ENCODE data around the gene LRRC14B.
A peak's percentile ranks its signal among the peaks of the same experiment; 100 is the strongest.
"Not testable (repeated sequence)": the region's sequence is repeated elsewhere in the genome, so short reads cannot be mapped to it uniquely, and the experiment has no call there.

The LRRC14B gene

DNA sequence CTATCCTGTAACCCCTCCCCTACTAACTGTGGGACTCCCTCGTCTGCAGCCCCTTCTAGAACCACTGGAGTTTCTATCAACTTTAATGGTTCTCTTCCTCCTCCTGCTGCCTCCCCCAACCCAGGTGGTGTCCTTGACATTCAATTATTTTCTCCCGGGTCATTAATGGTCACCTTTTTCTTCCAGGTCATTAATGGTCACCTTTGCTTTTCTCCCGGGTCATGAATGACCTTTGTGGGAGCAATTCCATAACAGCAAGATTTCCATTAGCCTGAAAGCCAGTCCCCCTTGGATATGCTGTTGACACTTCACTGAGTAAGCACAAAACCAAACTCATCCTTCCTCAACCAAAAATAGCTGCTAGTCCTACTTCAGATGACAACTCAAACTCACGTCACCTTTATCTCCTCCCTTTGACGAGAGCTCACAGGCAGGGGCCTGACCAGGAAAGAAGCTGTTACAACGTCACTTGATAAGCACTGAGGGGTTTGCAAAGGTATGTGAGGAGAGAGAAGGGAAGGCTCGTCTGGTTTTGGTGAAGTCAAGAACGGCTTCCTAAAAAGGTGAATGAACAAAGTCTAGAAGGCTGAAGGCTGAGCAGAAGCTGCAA is 15.7 kb downstream of the LRRC14B start:
- DNase-seq (ENCODE audit: low read depth, low spot score), result no peak

GRCh38 chr5:207599-207998 is 16.3 kb downstream of the LRRC14B start:
- no peak for DNase-seq (ENCODE audit: low read depth, low spot score)

DNA sequence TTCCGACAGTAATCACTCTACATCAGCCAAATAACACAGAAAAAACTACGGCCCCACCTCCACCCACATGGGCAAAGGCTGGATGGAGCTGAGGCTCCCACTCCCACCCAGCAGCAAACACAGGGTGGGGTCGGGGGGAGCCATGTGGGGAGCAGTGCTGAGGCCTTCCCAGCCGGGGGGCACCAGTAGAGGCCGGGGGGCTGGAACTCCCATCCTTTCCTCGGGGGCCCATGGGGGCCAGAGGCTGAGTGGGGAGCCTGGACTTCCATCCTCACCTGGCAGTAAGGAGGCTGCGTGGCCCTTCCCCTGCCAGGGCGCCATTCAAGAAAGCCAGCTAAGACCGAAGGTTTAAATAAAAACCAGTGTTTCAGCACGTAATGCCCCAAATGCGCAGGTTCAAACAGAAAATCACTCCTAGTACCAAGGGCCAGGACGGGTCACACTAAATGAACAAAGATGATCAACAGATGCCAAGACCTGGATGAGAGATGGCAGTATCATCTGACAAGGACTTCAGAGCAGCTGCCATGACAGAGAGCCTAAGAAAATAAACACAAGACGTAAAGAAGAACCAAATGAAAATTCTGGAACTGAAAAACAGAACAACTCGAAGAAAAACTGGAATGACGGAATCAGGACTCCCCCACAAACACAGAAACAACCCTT is 17.3 kb downstream of the LRRC14B start:
- DNase-seq (ENCODE audit: low read depth, low spot score), result no peak

DNA sequence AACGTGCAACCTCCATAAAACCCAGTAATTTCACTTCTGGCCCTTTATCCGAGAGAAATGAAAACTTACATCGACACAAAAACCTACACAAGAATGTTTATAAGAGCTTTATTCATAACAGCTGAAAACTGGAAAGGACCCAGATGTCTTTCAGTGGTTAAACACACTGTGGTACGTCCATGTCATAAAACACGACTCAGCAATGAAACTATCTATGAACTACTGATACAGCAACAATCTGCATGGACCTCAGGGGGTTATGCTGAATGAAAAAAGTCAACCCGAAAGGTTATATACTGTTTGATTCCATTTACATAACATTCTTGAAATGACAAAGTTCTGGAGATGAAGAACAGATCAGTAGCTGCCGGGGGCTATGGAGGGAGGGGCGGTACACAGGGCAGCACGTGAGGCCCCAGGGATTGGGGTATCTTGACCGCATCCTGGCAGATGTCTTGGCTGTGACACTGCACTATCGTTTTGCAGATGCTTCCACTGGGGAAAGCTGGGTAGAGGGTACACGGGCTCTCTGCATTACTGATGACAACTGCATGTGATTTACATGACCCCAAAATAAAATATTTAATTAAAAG is 22.6 kb downstream of the LRRC14B start:
- no peak for DNase-seq (ENCODE audit: low read depth, low spot score)

DNA sequence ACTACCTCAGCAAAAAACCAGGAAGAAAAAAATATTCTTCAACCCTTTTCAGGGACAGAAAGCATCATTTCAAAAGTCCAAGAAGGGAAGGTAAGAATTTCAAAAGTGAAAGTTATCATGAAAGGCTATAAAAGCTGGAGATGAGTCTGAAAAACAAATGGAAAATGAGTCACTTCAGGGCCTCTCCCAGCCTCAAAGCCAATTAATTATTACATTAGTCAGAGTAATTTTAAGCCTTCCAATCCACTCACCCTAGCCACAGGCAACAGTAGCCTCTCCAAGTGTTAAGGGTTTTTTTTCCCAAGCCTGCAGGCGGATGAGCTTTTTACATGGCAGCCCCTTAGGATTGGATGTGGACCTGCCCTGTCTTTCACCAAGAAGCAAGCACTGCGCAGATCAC is 24.0 kb downstream of the LRRC14B start:
- DNase-seq (ENCODE audit: low read depth, low spot score), result not testable (repeated sequence)

- not testable (repeated sequence) for DNase-seq (ENCODE audit: low read depth, low spot score)
These were observed 24.8 kb downstream of the LRRC14B start for GRCh38 chr5:216076-216475.

DNA sequence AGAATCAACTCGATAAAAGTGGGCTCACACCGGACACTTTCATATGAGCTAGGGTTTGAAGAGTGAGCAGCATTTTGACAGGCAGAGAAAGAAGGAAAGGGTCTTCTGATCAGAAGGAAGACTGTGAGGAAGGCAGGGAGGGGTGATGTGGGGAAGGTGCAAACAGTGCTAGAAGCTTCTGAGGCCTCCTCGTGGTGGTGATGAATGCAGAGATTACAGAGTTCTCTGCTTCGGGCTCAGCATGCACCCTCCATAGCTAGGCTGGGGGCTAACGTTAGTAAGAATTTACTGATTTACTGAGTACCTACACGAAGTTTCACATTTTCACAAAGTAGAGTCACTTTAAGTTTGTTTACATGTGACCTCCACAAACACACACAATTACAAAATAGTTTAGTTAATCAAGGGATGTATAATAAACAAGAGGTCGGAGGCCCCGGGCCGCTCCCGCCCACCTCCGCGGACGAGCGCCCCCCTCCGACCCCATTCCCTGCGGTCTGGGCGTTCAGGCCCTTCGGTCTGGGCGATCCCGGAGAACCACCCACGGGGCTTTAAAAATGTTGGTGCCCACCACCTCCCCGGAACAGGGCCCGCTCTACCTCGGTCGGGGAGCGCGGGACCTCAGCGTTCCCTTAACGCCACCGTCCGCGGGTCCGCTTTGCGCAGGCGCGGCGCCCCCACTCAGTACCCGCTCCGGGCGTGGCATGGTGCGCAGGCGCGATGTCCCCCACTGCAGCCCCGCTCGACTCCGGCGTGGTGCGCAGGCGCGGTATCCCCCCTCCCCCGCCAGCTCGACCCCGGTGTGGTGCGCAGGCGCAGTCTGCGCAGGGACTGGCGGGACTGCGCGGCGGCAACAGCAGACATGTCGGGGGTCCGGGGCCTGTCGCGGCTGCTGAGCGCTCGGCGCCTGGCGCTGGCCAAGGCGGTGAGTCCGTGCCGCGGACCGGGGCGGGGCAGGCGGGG is 26.5 kb downstream of the LRRC14B start, which contains the start of the genes CCDC127 and SDHA:
Gene CCDC127 (minus strand): TSS at position 660 of the 963 bp plus-strand sequence. CDS start 1,304 bp downstream, outside the sequence.
Gene SDHA (plus strand): TSS at position 827 of the 963 bp plus-strand sequence. CDS start 36 bp downstream, at position 863.
- peak; percentile 94 for DNase-seq (ENCODE audit: low read depth, low spot score)

GRCh38 chr5:218457-219291 is 27.4 kb downstream of the LRRC14B start:
- DNase-seq (ENCODE audit: low read depth, low spot score), result peak; percentile 53

- DNase-seq (ENCODE audit: low read depth, low spot score), result peak; percentile 51
These were observed 28.2 kb downstream of the LRRC14B start for GRCh38 chr5:219460-219863.

DNA sequence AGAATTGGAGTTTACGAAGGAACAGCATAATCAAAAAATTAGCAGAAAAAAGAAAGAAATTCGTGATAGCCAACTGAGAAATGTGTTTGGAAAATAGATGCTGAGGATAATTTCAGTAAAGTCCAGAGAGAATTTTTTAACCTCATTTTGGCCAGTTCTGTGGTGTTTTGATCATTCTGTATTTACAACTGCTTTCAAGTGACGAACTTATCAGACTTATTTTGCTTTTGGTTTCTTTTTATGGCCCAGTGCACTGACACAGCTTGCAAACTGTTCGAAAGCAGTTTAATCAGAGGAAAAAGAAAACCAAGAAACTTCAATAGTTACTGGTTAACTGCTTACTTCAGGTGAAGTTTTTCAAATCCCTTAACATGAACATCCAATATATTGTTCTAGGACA is 28.7 kb downstream of the LRRC14B start:
- DNase-seq (ENCODE audit: low read depth, low spot score), result no peak

DNA sequence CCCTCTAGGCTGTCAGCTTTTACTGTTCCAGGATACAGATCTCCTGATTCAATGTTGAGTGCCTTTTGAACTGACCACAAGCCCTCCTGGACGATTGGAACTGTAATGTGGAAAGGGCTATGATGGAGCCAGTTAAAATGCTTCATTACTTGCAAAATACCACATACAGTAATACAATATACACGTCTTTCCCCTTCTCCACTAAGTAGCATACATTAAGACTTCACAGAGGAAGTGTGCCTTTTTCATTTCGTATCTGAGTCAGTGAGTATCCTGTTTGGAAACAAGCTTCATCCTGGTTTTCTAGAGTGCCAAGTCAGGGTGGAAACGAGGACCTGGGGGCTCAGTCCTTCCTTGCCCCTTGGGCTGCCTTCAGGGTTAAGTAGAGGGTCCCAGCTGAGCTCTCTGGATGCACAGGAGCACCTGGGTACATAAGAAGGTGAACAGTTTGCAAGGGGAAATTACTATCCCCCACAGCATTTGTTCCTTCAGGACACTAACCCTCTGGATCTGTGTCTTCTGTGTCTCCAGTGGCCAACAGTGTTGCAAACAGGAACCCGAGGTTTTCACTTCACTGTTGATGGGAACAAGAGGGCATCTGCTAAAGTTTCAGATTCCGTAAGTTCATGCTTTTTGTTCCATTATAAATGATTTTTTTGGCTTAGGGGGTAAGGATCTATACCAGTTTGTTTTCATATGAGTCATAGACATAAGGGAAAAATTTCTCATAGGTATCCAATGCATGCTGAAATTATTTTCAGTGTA is 31.8 kb downstream of the LRRC14B start:
- DNase-seq (ENCODE audit: low read depth, low spot score), result not testable (repeated sequence)

DNA sequence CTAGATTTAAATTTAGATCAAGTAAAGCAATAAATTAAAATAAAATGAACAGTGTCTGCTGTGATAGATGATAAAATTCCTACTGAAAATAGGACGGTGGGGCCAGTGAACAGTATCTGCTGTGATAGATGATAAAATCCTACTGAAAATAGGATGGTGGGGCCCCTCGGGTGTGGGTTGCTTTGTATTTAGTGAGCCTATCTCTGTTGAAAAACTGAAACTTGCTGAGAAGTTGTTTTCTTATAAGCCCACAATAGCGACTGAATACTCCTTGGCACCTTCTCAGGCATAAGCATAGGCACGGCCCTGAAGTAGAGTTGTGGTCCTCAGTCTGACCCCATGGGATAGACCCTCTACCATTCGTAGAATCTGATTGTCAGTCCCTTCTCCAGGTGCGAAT is 32.5 kb downstream of the LRRC14B start:
- DNase-seq (ENCODE audit: low read depth, low spot score), result no peak

GRCh38 chr5:225334-225733 is 34.0 kb downstream of the LRRC14B start:
- no peak for DNase-seq (ENCODE audit: low read depth, low spot score)

DNA sequence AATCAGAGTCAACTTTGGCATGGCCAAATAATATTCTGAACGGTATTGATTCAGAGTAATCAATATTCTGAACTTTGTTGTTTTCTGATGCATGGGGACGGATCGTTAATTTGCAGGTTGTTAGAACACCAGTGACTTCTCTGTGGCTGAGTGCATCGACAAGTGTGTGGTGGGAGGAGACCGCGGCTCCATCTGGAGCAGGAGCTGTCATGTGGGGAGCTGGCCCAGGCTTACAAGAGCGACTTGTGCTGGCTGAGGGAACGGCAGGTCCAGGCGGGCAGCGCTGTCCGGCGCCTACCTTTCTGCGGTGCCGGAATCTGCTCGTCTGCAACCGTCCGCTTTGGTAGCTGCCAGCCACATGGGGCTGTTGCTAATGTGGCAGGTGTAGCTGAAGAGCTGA is 36.1 kb downstream of the LRRC14B start:
- not testable (repeated sequence) for DNase-seq (ENCODE audit: low read depth, low spot score)

- no peak for DNase-seq (ENCODE audit: low read depth, low spot score)
These were observed 37.6 kb downstream of the LRRC14B start for GRCh38 chr5:228886-229285.

DNA sequence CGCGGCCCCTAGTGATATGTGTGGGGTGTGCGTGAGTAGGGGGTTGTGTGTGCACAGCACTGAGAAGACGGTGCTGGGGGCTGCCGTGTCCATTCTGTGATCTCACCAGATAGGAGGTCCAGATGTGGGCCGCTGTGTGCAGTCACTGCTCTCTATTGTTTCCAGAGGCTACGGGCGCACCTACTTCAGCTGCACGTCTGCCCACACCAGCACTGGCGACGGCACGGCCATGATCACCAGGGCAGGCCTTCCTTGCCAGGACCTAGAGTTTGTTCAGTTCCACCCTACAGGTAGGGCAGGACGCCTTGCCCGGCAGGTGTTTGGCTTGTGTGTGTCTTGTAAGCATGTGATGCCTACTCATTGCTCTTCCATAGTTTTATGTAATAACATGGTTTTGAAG is 39.4 kb downstream of the LRRC14B start:
- DNase-seq (ENCODE audit: low read depth, low spot score), result no peak

- DNase-seq (ENCODE audit: low read depth, low spot score), result no peak
These were observed 40.4 kb downstream of the LRRC14B start for GRCh38 chr5:231661-232060.

DNA sequence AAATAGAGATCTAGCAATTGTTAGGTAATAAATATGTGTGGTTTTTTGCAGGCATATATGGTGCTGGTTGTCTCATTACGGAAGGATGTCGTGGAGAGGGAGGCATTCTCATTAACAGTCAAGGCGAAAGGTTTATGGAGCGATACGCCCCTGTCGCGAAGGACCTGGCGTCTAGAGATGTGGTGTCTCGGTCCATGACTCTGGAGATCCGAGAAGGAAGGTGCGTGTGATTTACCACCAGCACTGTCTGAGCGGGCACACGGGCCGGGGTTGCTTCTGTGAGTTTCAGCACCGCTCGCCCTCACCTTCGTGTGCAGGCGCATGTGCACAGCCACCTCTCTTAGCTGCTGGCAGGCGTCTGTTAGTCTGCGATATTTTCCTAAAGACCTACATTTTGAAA is 42.1 kb downstream of the LRRC14B start:
- not testable (repeated sequence) for DNase-seq (ENCODE audit: low read depth, low spot score)

GRCh38 chr5:234450-234849 is 43.2 kb downstream of the LRRC14B start:
- no peak for DNase-seq (ENCODE audit: low read depth, low spot score)

GRCh38 chr5:235527-235926 is 44.2 kb downstream of the LRRC14B start:
- not testable (repeated sequence) for DNase-seq (ENCODE audit: low read depth, low spot score)

All from ELF-1 (cell line).